HFFc6 (cell line): Measurements from ENCODE around the gene NCAM1. TPM values are rescaled to one million over a fixed set of nuclear protein-coding genes. Genes with fewer than 3 reads are reported as not detected.

Experiments
- DNase-seq: peaks from one replicate; pipeline ENCODE4 v3.0.0-alpha.2; 2018
- H3K27ac Mint-ChIP-seq: 2 replicates; pipeline ENCODE4 v1.8.0; 2020; ENCODE audit warnings: mild to moderate bottlenecking, mixed read lengths
- H3K27me3 Mint-ChIP-seq: 2 replicates; pipeline ENCODE4 v1.8.0; 2021; ENCODE audit warnings: mild to moderate bottlenecking, moderate library complexity, mixed read lengths; ENCODE audit not compliant: insufficient read depth
- H3K36me3 Mint-ChIP-seq: 2 replicates; pipeline ENCODE4 v1.8.0; 2021; ENCODE audit warnings: low read depth, mixed read lengths
- H3K4me1 Mint-ChIP-seq: 2 replicates; pipeline ENCODE4 v1.8.0; 2020; ENCODE audit warnings: low read depth, mixed read lengths
- H3K4me3 Mint-ChIP-seq: 2 replicates; pipeline ENCODE4 v1.8.0; 2020; ENCODE audit warnings: mild to moderate bottlenecking, moderate library complexity, mixed read lengths
- H3K9me3 Mint-ChIP-seq: 2 replicates; pipeline ENCODE4 v1.8.0; 2020; ENCODE audit warnings: mild to moderate bottlenecking, mixed read lengths
- CTCF ChIP-seq: fragments of 200-600 bp; sonication (generic); IDR thresholded peaks from 2 replicates; pipeline ENCODE4 v1.5.0; 2021; ENCODE audit warnings: antibody characterized with exemption, mild to moderate bottlenecking
- total RNA-seq, 6 experiments: library from RNA; stranded (reverse); fragmentation: NEBNext Ultra II Directional; extraction: Animal tissue kit (Norgen Biotek cat#: 25700); gene quantifications; 2 replicates in 1 of 6; 3 replicates in 5 of 6; pipeline ENCODE4 v1.2.3, GENCODE V29; 2021

NCAM1 gene
- total RNA-seq, 6 experiments from 2014 or later, result 0.20 TPM; not detected in 5

DNA sequence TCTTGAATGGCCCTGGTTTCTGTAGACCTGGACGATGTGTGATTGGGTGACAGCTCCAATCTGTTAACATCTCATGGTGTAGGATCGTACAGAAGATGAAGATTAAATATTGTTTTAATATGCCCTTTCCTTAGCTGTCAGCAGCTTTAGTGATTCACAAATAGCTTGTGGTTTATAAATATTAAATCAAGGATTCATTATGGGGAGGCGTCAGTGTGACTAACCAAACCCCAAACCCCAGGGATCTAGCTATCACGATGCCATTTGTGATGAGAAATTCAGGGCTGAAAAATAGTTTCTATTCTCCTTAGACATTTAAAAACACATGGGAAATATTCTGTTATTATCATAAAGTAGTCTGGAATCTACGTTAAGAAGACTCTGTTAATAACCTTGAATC, 73.4 kb downstream of the NCAM1 start:
- H3K27ac Mint-ChIP-seq, result no peak overlapping the region
- H3K9me3 Mint-ChIP-seq, result peaks cover 44% of the 10 kb centered on the region
- H3K36me3 Mint-ChIP-seq, result no peaks in the 10 kb centered on the region
- no peaks in the 10 kb centered on the region for H3K27me3 Mint-ChIP-seq
- DNase-seq, result no peak
- no peak for TF ChIP-seq CTCF
- no peaks in the 10 kb centered on the region for H3K4me1 Mint-ChIP-seq
- no peak overlapping the region for H3K4me3 Mint-ChIP-seq

GRCh38 chr11:113035708-113036107, 74.5 kb downstream of the NCAM1 start:
- no peak for TF ChIP-seq CTCF
- DNase-seq, result no peak
- H3K4me1 Mint-ChIP-seq, result no peaks in the 10 kb centered on the region
- H3K36me3 Mint-ChIP-seq, result no peaks in the 10 kb centered on the region
- H3K4me3 Mint-ChIP-seq, result no peak overlapping the region
- H3K9me3 Mint-ChIP-seq, result peaks cover 50% of the 10 kb centered on the region
- H3K27me3 Mint-ChIP-seq, result no peaks in the 10 kb centered on the region
- H3K27ac Mint-ChIP-seq, result no peak overlapping the region

GRCh38 chr11:113043698-113044097, 82.5 kb downstream of the NCAM1 start:
- Mint-ChIP-seq H3K9me3 (peaks cover 69% of the 10 kb centered on the region), H3K36me3 (peaks cover 9% of the 10 kb centered on the region), H3K4me3 (no peak overlapping the region), H3K4me1 (no peaks in the 10 kb centered on the region), H3K27ac (no peak overlapping the region), H3K27me3 (no peaks in the 10 kb centered on the region)
- no peak for DNase-seq
- TF ChIP-seq CTCF, result no peak

GRCh38 chr11:113045146-113045545, 83.9 kb downstream of the NCAM1 start:
- H3K27me3 Mint-ChIP-seq, result no peaks in the 10 kb centered on the region
- H3K36me3 Mint-ChIP-seq, result peaks cover 9% of the 10 kb centered on the region
- H3K4me1 Mint-ChIP-seq, result no peaks in the 10 kb centered on the region
- no peak for DNase-seq
- H3K27ac Mint-ChIP-seq, result no peak overlapping the region
- TF ChIP-seq CTCF, result no peak
- H3K4me3 Mint-ChIP-seq, result no peak overlapping the region
- peaks cover 65% of the 10 kb centered on the region for H3K9me3 Mint-ChIP-seq

- Mint-ChIP-seq H3K4me1 (no peaks in the 10 kb centered on the region), H3K27ac (no peak overlapping the region), H3K4me3 (no peak overlapping the region), H3K36me3 (peaks cover 9% of the 10 kb centered on the region), H3K9me3 (peaks cover 57% of the 10 kb centered on the region), H3K27me3 (no peaks in the 10 kb centered on the region)
- TF ChIP-seq CTCF, result no peak
- no peak for DNase-seq
Measured at GRCh38 chr11:113046866-113047265, 85.6 kb downstream of the NCAM1 start.
